Measurements from ENCODE around the gene IDNK.
"Not testable (repeated sequence)": the region's sequence is repeated elsewhere in the genome, so short reads cannot be mapped to it uniquely, and the experiment has no call there.

IDNK gene

GRCh38 chr9:83622939-83623678 lies at the start of gene IDNK:
Gene IDNK, plus strand, starts transcription at chr9:83623143. Its CDS starts 29 bp downstream, at chr9:83623172.
- peak in 3 of 4 experiments; percentile 18 to 47 (median 47) for DNase-seq (ENCODE audit: low read depth in 4 of 4, low spot score in 1 of 4)

- no peak for DNase-seq (ENCODE audit: low read depth in 4 of 4, low spot score in 1 of 4)
These were observed 48.5 kb upstream of the IDNK start for GRCh38 chr9:83574482-83574881.

GRCh38 chr9:83582029-83582428 lies 40.9 kb upstream of the IDNK start:
- no peak for DNase-seq (ENCODE audit: low read depth in 4 of 4, low spot score in 1 of 4)

GRCh38 chr9:83583151-83584014 lies 39.6 kb upstream of the IDNK start:
- DNase-seq (ENCODE audit: low read depth in 4 of 4, low spot score in 1 of 4): peak in 1 of 4 experiments; percentile 2

- no peak for DNase-seq (ENCODE audit: low read depth in 4 of 4, low spot score in 1 of 4)
These were observed 37.9 kb upstream of the IDNK start for GRCh38 chr9:83584995-83585394.

GRCh38 chr9:83588256-83588655 lies 34.7 kb upstream of the IDNK start:
- DNase-seq (ENCODE audit: low read depth in 4 of 4, low spot score in 1 of 4): no peak

GRCh38 chr9:83596899-83597504 lies 25.9 kb upstream of the IDNK start:
- DNase-seq (ENCODE audit: low read depth in 4 of 4, low spot score in 1 of 4): peak; percentile 11 to 26 (median 20)

- no peak for DNase-seq (ENCODE audit: low read depth in 4 of 4, low spot score in 1 of 4)
These were observed 24.5 kb upstream of the IDNK start for GRCh38 chr9:83598487-83598886.

GRCh38 chr9:83599071-83599470 lies 23.9 kb upstream of the IDNK start:
- DNase-seq (ENCODE audit: low read depth in 4 of 4, low spot score in 1 of 4): no peak

- no peak for DNase-seq (ENCODE audit: low read depth in 4 of 4, low spot score in 1 of 4)
These were observed 21.5 kb upstream of the IDNK start for GRCh38 chr9:83601463-83601862.

- not testable (repeated sequence) for DNase-seq (ENCODE audit: low read depth in 4 of 4, low spot score in 1 of 4)
These were observed 15.3 kb upstream of the IDNK start for GRCh38 chr9:83607620-83608019.

GRCh38 chr9:83613298-83613697 lies 9.6 kb upstream of the IDNK start:
- DNase-seq (ENCODE audit: low read depth in 4 of 4, low spot score in 1 of 4): not testable (repeated sequence)

GRCh38 chr9:83617299-83617698 lies 5.6 kb upstream of the IDNK start:
- DNase-seq (ENCODE audit: low read depth in 4 of 4, low spot score in 1 of 4): no peak

- DNase-seq (ENCODE audit: low read depth in 4 of 4, low spot score in 1 of 4): peak in 1 of 4 experiments; percentile 7
These were observed 1.9 kb upstream of the IDNK start for GRCh38 chr9:83620841-83621636.

GRCh38 chr9:83622433-83622938 lies 457 bp upstream of the IDNK start:
- DNase-seq (ENCODE audit: low read depth in 4 of 4, low spot score in 1 of 4): peak in 3 of 4 experiments; percentile 35 to 53 (median 48)

- DNase-seq (ENCODE audit: low read depth in 4 of 4, low spot score in 1 of 4): no peak
These were observed 735 bp downstream of the IDNK start for GRCh38 chr9:83623679-83624076.

GRCh38 chr9:83625178-83625577 lies 2.2 kb downstream of the IDNK start:
- DNase-seq (ENCODE audit: low read depth in 4 of 4, low spot score in 1 of 4): no peak

GRCh38 chr9:83628540-83628939 lies 5.6 kb downstream of the IDNK start:
- no peak for DNase-seq (ENCODE audit: low read depth in 4 of 4, low spot score in 1 of 4)

GRCh38 chr9:83629433-83630104 lies 6.6 kb downstream of the IDNK start:
- no peak for DNase-seq (ENCODE audit: low read depth in 4 of 4, low spot score in 1 of 4)

GRCh38 chr9:83630938-83631457 lies 8.1 kb downstream of the IDNK start:
- no peak for DNase-seq (ENCODE audit: low read depth in 4 of 4, low spot score in 1 of 4)

Data from stimulated activated CD4-positive, alpha-beta T cell treated with anti-CD3 and anti-CD28 coated beads, Interleukin-1b, Interleukin-23, amount 100 ng/mL, for 24 hours (primary cell).